HG03097 (cell line): ENCODE results near the gene SAMD7.
A peak's percentile ranks its signal among the peaks of the same experiment; 100 is the strongest.

Experiments used
- ATAC-seq: cut with Tn5 transposase; IDR thresholded peaks from one replicate; pipeline ENCODE4 v1.9.1; 2021; ENCODE audit not compliant: unreplicated experiment, low FRiP score

SAMD7 gene

DNA sequence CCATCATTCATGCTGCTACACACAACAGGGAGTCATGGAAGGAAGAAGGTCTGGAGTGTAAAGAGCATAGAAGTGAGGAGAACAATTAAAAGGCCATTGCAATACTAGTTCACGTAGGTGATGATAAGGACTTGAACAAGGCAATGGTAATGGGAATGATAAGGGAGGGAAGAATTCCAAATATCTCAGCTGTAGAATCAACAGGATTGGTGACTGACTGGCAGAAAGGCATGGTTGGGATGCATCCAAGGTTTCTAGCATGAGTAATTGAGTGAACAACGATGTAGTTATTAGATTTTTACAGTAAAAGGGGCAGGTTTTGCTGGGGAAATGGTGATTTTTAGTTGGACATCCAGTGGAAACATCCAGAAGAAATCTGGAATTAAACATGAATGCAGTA, 52.8 kb downstream of the SAMD7 start:
- no peak for ATAC-seq

DNA sequence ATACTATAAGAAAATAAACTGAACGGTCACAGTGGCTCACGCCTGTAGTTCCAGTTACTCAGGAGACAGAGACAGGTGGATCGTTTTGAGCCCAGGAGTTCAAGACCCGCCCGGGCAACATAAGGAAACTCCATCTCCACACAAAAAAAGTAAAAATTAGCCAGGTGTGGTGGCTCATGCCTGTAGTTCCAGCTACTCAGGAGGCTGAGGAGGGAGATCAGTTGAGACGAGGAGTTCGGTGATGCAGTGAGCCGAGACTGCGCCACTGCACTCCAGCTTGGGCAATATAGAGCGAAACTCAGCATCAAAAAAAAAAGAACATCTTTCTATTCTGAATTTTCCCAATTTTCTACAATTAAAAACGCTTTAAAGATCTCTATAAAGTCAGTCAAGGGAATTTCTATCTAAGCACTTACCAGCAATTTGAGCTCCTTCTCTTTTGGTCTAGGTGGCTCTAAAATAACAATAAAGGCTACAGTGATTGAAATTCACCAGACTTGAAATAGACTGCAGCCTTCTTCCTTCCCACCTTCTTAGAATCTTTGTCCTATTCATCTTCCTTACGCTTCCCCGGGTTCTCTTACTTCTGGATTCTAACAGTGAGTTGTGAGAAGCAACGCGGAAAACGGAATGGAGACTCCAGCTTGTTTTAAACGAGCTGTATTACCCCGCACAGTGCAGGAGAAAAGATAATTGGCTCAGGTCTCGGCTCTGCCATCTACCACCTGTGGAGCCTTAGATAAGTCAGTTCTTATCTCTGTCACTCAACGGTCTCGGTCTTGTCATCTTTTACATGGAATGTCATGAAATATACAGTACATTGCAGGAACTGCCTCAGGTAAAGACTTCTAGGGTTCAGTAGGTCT, 54.4 kb downstream of the SAMD7 start:
- ATAC-seq, result no peak

DNA sequence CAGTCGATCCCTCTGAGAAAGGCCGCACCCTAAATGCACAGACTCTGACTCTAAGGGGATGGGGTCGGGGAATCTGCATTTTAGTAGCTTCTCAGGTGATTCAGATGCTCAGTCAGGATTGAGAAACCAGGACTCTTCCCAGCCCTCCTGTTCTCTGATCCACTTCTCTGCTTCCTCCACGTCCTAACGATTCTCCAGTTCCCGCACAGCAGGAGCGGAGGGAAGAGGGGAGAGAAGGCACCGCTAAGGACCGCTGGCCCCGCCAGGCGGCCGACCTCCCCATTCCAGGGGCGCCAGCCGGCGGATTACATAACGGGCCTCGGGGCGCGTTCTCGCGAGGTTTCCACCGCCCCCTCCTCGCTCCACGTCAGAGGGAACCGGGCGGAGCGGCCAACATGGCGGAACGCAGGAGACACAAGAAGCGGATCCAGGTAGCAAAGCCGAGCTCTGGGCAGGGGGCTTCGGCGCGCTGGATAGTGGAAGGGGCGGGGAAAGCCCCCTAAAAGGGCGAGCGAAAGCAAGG, 55.1 kb downstream of the SAMD7 start, which contains the start of gene SEC62:
Gene SEC62, plus strand, starts transcription at position 380 of the 523 bp plus-strand sequence. Its CDS starts 16 bp downstream, at position 396.
- ATAC-seq, result peak; percentile 86

DNA sequence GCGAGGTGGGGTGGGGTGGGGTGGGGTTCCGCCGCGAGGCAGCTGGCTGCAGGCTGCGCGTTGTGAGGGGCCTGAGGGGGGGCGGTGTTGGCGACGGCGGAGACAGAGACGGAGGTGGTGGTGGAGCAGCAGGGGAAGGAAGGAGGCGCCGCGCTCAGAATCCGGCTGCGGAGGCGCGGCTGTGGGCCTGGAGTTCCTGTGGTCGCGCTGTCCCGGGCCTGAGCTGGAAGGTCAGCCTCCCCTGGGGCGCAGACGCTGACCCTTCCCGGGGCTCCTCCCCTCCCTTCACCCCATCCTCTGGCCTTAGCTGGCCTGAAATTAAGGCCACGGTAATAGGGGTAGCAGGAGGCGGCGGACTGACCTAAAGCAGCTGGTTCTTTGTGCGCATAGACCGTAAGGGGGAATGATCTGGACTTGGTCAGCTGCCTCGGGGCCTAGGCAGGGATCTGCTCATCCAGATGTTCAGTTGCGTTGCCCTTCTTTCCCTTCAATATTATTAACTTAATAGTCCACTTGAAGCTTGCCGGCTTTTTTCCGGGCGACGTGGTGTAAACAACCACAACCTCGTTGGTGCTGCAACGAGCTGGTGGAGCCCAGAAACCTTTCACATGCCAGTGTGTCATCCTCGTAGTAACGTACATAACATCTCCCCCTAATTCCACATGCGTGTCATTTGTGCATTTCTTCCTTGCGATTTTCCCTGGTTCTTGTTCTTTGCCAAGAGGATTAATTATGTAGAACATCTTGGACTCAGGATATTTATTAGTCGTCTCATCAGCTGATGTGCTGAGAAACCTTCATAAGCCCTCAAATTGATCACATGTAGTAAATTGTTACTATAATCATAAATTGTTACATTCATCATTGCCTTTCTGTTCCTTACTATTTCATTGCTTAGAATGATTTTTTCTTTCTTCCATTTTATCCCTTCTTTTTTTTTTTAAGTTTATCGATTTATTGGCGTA, 55.9 kb downstream of the SAMD7 start:
- ATAC-seq, result peak; percentile 35

DNA sequence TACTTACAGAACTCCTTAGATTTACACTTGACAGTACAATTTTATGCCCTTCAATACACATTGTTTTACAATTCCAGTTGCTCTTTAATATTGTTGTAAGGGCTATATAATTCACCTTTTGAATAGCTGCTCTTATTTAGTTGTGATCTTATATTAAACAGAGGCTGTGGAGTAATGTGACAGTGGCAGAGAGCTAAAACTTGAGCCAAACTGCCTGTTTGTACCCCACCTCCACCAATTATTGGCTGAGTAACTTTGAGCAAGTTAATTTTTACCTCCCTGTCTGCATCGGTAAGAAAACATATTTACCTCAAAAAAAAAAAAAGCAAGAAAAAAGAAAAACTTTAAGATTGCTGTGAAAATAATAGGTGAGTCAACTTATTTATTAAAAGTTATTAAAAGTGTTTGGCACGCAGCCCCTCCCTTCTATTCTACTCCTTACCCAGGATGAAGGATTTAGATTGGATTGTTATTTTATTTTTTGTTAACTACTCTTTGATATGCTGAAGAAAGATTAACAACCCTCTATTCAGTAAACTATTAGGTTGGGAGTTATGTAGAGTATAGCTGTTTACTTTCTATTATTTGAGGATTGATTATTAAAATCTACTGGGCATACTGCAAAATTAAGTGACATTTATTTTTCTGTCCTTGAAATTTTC, 57.0 kb downstream of the SAMD7 start:
- ATAC-seq, result no peak

DNA sequence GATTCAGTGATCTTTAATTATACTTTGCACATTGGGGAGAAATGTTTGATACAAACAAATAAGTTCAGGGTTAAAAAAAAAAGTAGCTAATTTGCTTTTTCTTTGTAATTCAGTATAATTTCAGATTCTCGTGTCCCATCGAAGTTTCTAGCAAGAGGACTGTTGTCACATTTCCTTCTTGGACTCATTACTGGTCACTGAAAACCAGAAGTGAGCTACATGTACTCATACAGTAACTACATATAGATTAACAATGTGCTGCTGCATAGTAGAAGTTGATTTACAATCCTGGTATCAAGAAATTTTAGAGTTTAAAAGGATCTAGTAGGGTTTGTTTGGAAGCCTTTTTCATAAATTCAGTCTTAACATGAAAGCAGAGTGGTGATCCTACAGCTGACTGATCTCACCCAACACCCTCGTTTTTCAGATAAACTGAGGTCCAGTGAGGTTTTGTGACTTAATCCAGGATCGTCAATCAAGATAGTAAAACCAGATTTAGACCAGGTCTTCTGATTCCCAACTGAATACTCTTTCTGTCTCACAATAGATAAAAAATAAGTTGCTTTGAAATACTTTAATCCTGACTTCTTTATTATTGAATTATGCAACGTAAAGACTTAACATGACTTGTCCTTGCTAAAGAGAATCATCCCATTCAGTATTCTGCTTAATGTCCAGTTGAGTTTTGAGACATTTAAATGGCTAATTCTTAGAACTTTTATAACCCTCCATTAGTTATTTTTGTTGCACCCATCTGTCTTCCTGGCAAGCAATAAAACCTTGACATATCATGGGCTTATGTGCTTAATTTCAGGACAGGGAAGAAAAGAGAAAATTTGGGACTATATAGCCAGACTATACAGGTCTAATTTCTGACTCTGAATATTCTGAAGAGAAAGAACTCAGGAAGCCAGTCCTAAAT, 58.1 kb downstream of the SAMD7 start:
- ATAC-seq, result no peak

DNA sequence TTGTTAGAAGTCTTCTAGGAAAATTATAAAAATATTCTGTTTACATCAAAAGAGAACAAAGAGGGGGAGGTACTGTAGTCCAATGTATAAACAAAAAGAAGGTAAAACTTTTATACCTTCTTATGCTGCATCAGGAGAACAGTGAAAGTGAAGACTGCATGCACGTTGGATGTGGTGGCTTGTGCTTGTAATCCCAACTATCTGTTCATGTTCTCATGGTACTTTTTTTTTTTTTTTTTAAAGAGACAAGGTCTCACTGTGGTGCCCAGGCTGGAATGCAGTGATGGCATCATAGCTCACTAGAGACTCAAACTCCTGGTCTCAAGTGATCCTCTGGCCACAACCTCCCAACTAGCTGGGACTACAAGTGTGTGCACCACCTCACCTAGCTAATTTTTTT, 59.5 kb downstream of the SAMD7 start:
- ATAC-seq, result no peak

DNA sequence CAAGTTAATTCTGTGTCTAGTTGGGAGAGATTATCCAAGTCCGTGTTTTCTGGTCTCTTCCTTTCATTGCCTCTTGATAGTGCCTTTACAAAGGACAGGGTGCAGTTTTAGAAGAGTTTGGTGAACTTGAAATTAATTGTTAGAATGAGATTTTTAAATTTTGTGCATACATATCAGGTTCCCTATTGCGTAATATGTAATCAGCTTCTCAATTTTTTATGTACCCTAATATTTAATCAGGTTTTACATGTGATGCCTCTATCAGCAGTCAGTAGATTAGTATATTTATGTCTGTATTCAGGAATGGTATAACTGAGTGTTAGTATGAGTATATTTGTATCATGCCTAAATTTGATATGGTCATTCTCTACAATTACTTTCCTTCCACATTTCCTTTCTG, 60.1 kb downstream of the SAMD7 start:
- ATAC-seq, result no peak

DNA sequence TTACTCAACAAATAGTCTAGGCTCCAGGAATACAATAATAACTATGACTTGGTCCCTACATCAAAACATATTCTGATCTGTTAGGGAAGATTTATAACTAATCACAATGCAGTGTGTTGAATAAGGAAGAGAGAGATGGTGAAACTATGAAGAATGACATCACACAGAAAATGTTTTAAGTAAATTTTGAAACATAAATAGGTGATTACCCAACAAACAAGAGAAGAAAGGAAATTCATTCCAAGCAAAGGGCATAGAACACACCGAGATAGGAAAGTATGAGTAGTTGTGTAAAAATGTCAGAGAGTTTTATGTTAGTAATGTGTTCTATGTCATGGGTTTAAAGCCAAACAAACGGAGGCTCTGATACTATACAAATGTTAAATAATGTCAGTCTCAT, 68.7 kb downstream of the SAMD7 start:
- ATAC-seq, result no peak

DNA sequence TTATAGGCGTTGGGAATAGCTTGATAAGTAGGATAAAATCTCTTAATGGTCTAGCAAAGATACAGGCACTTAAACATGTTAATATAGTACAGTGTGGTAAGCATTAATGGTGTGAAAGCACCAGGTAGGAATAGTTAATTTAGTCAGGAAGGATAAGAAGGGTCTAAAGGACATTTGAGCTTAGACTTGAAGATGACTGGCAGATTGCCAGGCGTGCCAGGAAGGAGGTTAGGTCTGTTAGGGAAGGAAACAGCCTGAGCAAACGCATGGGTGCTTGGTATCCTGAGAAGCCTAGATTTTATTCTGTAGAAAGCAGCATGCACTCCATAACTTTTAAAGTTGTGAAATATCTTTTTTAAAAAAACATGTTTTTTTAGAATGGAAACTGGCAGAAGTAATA, 72.9 kb downstream of the SAMD7 start:
- ATAC-seq, result no peak
